T-helper 1 cell treated with Interleukin-12 subunit alpha and Interleukin-12 subunit beta and Interleukin-4 antibody, amounts not matched to agents 30 ng/mL and 1 ng/mL, for 36 hours (primary cell): ENCODE data around the gene ADGRL1. TPM values are rescaled to one million over a fixed set of nuclear protein-coding genes. Genes with fewer than 3 reads are reported as not detected.
"Not testable (repeated sequence)": the region's sequence is repeated elsewhere in the genome, so short reads cannot be mapped to it uniquely, and the experiment has no call there.

Source experiments
- intact Hi-C: fragments of 100-400 bp; cut with micrococcal nuclease; formaldehyde crosslinking; loops from one replicate; pipeline ENCODE4 v1.15.1; 2024
- total RNA-seq: library from RNA; stranded (reverse); gene quantifications from 2 replicates; pipeline ENCODE4 v1.2.3, GENCODE V29; 2022

ADGRL1 gene
- total RNA-seq, 1 donor from 2014 or later, result 7.6 TPM

DNA sequence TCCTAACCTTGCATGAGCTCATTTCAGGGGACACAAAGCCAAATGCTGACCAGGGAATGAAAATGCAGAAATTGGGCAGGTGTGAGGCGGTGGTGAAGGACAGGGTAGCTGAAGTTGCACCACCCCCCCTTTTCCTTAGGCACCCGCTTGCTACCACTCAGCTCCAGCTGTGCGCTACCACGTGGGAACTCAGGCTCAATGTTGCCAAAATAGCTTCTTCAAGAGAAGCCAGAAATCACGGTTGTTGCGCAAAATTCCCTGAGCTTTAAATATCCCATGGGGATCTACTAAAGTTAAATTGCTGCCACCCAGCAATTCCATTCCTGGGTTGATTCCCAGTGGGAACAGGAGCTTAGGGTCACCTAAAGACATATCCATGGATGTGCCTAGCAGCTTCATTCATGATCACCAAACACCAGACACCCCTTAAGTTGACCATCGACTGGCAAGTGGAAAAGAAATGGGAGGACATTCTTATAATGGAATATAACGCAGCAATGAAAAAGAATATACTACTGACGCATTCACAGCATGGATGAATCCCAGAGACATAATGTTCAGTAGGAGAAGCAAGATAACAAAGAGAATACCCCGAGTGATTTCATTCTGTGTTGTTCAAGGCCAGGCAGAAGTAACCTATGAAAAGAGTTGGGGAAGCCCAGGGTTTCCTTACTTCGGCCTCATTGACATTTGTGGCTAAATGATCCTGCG is 12.8 kb upstream of the ADGRL1 start:
- intact Hi-C loops, result loop anchor here (5.0 kb wide), 2 partner anchors 69 to 129 kb away; no protein-coding TSS in a partner anchor

DNA sequence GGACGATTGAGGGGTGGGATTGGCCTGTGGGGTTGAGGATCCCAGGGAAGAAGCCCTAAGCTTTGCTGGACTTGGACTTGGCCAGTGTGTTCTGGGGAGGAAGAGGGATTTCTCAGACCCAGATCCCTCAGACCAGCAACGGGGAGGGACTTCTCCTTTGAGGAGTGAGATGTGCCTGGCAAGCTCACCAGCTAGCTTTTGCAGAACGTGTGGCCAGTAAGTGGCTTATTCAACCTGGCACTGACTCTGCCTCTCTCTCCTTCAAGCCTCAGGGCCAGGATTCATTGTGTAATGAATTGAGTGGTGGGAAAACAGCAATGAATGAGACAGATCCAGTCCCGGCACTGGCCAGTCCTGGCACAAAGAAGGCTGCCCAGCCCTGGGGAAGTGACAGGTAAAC is 11.9 kb upstream of the ADGRL1 start:
- intact Hi-C loops, result loop anchor here (5.0 kb wide), 2 partner anchors 69 to 129 kb away; no protein-coding TSS in a partner anchor

DNA sequence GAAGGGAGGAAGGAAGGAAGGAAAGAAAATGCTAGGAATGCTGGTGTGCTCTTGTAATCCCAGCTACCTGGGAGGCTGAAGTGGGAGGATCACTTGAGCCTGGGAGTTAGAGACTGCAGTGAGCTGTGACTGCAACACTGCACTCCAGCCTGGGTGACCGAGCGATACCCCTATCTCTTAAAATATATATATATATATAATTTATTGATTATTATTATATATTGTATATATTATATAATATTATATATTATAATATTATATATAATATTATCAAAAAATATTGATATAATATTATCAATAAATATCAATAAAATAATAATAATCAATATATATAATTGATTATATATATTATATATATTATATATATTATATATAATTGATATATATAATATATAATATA is 8.6 kb upstream of the ADGRL1 start:
- intact Hi-C loops, result no loop called here

DNA sequence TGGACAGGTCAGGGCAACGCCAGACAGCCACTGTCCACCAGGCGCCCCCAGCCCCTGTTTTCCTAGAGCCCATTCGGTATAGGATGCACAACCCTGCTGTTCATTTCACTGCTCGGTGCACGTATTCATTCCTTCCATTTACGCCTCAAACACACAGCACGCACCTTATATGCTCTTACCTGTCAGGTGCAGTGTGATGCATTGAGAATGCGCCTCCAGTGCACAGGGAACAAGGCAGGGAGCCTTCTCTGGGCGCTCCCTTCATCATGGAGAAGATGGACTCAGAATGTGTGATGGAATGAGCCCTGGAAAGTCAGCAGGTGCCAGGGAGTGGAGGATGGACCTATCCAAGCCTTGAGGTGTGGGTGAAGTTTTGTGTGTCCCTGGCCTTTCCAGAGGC is 4.2 kb upstream of the ADGRL1 start:
- intact Hi-C loops, result not testable (repeated sequence)

DNA sequence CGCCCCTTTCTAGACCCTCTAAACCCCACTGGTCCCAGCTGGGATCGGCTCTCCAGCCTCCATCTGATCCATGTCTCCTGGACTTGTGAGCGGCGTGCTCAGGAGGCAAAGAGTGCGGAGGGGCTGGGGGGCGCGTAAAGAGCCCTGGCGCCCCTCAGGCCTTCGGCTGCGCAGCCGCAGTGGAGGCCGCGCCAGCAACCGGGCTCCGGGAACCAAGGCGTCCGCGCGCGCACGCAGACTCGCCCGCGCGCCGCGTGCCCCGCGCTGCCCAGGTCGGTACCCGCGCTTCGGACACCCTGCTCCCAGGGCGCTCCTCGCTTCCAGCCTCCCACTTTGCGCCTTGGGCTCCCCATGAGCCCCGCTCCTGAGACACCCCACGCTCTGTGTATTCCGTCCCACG is 3.4 kb upstream of the ADGRL1 start:
- intact Hi-C loops, result not testable (repeated sequence)

DNA sequence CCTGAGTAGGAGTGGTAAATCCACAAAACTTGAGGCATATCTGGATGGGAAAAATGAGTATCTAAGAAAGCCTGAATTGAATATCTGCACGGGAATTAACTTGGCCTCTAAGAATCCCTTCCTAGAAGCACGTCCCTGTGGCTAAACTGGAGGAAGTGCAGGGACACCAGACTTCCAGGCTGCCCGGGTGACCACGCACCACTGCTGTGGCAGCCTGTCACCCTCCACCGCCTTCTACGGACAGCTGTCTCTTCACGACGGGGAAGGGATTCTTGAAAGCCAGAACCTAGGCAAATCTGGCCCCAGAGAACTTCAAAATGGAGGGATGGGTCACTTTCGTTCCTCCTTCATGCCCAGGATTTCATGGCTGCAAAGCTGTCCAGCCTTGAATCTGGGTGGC is 2.5 kb upstream of the ADGRL1 start:
- intact Hi-C loops, result not testable (repeated sequence)

DNA sequence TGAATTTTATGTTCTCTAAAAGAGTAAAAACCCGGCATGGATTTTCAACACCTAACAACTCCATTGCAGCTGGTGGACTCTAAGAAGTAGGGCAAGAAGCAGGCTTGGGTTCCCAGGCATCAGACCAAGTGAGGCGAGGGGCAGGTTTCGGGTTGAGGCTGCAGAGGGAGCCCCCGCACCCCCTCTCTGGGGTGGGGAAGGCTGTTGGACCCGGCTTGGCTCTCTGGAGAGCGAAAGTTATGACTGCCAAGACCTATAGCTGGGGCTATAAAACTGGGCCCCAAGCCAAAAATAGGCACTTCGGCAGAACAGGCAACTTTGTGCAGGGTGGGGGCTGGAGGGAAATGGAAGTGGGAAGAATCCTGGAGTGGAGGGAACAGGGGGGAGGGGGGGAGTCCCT is 1.8 kb upstream of the ADGRL1 start:
- intact Hi-C loops, result not testable (repeated sequence)

DNA sequence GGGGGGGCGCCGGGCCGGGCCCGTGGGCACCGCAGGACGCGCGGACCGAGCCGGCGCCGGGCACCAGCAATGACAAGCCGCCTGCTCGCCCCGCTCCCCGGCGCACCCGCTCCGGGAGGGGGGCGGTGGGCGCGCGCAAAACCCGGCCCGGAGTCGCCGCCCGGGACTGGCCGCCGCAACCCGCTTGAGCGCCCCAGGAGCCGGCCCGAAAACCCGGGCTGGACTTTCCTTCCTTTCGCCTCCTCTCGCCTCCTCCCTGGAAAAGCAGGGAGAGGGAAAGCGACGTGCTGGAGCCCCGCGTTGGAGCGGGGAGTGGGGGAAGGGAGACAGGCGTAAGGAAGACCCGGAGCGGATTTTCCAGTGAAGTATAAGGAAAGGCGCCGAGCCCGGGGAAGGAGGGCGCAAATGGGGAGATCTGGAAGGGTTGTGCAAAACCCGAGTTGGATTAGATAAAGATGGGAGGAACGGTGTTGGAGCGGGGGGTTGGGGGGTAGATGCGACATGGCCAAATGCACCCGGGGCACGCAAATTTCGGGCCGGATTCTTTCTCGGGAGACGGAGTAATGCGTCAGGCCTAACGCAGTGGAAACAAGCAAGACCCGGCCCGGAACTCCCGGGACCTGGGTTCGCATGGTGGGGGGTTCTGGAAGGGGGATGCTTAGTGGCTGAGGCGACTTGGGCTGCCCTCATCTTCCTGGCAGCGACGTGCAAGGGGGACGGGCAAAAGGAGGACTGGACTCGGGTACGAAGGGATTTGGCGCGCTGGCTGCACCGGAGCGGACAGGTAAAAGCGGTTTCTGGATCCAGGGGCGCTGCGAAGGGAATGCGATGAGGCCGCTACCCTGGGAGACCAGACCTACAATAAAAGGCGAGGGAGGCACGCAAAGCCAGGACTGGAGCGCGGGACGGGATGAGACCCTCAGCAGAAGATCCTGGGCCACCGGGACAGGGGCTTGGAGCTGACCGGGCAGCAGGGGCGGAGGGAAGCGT is 1.1 kb upstream of the ADGRL1 start:
- intact Hi-C loops, result not testable (repeated sequence)

DNA sequence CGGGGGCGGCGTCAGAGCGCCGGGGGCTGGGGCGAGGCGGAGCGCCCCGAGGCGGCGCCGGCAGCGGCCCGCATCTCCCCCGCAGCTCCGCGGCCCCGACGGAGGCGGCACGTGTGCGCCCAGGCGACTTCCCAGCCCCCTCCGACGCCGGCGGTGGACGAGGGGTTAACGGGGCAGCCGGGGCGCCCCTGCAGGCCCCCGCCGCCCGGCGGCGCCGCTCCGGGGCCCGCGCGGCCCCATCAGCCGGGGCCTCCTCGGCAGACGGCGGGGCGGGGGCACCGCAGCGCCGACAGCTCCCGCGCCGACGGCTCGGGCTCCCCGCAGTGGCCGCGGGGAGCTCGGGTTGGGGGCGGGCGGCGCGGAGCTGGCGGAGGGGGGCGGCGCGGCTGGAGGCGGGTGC is 339 bp upstream of the ADGRL1 start:
- intact Hi-C loops, result not testable (repeated sequence)

DNA sequence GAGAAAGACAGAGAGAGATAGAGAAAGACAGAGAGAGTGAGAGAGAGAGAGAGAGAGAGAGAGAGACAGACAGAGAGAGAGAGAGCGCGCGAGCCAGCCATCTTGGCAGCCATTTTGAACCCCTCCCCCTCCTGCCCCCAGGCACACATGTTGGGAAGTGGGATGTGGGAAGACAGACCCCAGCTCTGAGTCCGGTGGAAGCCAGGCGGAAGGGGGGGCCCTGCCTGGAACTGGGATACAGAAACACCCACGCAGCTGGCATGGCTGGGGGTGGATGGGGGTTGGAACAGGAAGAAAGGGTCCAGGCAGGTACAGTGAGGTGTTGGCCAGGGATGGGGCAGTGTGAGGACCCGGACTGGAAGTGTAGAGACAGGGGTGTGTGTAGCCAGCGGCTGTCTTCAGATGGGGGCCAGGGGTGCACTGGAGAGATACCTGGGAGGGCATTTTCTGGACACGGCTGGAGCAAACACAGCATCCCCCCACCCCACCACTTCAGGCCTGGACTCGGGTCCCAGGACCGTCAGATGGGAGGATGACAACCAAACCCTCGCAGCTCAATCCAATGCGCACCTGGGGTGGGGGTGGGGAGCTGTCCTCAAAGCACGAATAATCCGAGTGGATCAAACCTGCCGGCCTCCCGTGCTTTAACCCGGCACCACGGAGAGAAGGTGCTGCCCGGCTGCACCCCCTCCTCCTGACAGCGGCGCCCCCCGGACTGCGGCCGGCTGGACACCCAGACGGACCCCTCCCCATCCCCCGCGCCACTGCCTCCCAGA is 1.1 kb downstream of the ADGRL1 start:
- intact Hi-C loops, result not testable (repeated sequence)

DNA sequence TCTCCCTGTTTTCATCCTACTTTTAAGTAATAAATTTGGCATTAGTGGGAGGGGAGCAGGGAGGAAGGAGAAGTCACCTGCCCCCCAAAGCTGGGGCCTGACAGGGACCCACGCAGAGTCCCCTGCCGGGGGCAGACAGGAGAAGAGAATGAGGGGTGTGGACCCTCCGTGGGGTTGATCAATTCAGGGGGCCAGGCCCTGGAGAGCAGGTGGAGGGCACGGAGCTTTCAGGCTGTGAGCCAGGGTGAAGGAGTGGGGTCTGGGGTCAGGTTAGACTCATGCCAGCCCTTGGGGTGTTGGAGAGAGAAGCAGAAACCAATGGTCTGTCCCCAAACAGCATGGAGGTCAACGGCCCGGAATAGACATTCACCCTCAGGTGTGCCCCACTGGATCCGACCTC is 1.8 kb downstream of the ADGRL1 start:
- intact Hi-C loops, result not testable (repeated sequence)

DNA sequence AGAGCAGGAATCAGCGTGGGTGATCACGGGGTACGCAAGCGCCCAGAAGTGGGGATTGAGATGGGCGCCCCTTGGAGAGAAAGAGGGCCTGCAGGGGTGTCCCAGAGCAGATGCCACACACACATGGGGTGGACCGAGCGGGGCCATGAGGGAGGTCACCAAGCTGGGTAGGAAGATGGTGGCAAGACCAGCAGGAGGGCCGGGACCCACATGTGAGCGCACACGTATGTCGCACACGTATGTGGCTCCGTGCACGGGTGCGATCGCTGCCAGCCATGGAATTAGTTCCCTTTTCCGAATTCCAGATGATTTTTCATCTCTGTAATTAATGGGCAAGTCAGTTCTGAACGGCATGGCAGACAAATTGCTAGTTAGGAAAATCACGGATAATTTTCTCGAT is 2.2 kb downstream of the ADGRL1 start:
- intact Hi-C loops, result not testable (repeated sequence)

DNA sequence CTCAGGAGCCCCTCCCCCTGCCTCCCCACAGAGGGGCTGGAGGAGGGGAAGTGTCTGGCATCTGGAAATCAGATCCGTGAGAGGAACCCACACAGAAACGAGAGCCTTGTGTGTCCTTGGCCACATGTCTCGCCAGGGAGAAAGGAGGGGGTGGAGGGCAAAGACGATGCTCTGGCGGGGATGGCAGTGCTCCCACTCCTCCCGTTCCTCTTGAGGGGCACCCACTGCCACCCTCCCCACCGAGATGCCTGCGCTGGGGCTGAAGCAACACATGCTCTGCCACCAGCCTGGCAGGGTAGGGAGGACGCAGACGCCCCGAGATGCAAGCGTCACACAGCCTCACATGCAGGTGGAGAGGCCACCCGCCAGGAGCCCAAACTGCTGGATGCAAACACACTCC is 2.8 kb downstream of the ADGRL1 start:
- intact Hi-C loops, result no loop called here

DNA sequence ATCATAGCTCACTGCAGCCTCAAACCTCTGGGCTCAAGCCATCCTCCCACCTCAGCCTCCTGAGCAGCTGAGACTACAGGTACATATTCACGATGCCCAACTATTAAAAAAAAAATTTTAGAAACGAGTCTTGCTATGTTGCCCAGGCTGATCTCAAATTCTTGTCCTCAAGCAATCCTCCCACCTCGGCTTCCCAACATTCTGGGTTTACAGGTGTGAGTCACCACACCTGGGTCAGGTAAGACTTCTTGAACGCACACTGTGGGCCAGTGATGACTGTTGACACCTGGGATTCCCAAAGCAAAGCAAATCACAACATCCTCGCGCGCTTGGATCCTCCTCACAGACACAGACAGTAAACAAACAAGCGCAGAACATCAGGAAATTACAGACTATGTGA is 4.5 kb downstream of the ADGRL1 start:
- intact Hi-C loops, result not testable (repeated sequence)

DNA sequence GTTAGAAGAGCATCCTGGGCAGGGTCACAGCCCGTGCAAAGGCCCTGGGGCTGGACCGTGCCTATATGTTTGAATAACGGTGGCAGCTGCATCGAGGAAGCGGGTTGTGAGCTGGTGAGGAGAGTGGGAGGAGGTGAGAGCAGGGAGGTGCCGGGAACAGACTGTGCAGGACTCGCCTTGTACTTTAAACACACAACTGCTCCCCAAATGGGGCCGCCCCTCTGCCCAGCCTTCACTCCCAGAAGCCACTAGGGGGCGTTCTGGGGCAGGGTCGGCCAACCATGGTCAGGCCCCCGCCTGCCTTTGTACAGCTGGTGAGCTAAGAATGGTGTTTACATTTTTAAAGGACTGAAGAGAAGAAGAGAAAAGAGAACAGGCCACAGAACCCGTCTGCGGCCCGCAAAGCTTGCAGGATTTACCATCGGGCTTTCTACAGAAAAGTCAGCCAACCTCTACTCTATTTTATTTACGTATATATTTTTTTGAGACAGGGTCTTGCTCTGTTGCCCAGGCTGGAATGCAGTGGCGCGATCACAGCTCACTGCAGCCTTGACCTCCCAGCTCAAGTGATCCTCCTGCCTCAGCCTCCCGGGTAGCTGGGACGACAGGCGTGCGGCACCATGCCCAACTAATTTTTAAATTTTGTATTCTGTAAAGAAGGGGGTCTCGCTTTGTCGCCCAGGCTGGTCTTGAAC is 5.7 kb downstream of the ADGRL1 start:
- intact Hi-C loops, result not testable (repeated sequence)

DNA sequence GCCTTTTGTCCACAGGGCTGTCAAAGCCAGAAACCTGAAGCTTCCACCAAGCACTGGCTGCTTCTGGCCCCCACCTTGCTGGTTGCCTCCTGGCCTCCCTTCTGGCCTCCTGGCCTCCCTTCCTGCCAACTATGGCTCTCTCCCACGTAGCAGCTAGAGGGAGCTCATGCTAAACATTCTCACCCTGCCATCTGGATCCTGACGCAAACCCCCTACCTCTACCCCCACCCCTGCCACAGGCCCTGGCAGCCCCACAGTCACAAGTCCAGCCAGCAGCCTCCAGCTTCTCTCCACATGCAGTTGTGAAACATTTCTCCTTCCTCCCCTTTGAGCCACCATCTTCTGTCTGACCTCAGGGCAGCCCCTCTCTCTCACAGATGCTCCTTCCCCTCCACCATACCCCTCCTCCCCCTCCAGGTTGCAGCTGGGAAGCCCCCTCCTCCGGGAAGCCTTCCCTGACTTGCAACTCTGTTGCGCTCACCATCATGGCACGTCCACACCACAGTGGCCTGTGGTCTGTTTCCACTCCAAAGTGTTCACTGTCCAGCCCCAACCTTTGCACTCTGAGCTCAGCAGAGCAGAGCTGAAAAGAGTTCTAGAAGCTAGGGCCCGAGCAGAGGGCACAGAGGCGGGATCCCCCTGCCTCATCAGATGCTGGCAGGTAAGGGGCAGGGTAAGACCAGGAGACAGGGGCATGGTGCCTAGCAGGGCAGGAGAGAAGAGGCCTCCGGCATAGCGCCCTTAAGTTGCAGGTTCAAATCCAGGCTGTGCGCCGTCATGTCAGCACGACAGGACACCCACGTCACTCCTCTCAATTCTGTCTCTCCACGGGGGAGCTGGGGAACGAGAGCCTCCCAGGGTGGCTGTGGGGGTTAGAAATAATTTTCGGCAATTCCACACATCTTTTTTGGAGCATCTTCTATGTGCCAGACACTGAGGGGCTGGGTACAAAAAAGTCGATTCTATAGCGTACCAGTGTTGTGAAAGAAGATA is 7.3 kb downstream of the ADGRL1 start:
- intact Hi-C loops, result loop anchor here (5.0 kb wide), 1 partner anchor 61 kb away; the partner anchor contains the start of gene ASF1B

DNA sequence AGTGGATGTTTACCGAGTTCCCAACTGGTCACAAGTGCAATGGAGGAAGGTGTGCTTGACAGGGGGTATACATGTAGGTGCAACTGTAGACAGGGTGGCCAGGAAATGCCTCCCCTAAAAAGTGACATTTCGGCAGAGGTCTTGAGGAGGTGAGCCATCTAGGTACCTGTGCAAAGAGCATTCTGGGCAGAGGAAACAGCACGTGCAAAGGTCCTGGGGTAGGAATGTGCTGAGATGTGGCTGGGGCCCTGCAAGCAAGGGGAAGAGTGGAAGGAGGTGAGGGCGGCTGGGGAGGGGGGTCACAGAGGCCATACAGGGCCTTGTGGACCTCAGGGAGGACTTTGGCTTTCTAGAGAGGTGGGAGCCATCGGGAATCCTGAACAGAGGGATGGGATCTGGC is 8.1 kb downstream of the ADGRL1 start:
- intact Hi-C loops, result loop anchor here (5.0 kb wide), 1 partner anchor 61 kb away; the partner anchor contains the start of gene ASF1B

DNA sequence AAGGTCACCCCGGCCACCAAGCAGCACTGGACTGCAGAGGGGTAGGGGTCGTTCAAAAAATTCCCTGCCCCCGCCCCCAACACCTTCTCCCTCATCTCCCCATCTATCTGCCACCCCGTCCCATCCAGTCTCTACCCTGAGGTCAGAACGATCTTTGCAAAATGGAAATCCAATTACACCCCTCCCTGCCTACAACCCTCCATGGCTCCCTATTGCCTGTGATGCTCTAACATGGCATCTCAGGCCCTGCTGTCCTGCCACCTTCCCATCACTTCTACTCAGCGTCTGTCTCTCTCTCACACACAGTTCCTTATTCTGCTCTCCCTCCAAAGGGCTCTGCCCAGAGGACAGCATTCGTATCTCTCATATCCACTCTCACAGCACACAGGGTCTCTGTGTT is 8.7 kb downstream of the ADGRL1 start:
- intact Hi-C loops, result loop anchor here (5.0 kb wide), 1 partner anchor 60 kb away; the partner anchor contains the start of gene ASF1B

DNA sequence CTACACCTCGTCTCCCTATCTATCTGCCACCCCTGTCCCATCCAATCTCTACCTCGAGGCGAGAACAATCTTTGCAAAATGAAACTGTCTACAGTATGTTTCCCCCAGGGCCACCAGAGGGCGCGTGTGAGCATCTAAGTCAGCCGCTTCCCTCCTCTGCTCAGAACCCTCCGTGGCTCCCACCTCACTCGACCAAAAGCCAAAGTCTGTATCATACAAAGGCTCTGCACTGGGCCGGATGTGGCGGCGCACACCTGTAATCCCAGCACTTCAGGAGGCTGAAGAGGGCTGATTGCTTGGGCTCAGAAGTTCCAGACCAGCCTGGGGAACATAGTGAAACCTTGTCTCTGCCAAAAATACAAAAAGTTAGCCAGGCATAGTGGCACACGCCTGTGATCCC is 9.9 kb downstream of the ADGRL1 start:
- intact Hi-C loops, result loop anchor here (1.0 to 5.0 kb wide), 5 partner anchors 59 to 316 kb away; partner anchors contain the start of gene ASF1B
